Heart left ventricle (tissue), 16 donors: Measurements from ENCODE around the gene CNNM4. TPM values are rescaled to one million over a fixed set of nuclear protein-coding genes. Genes with fewer than 3 reads are reported as not detected.

Experiments used
- ATAC-seq, 4 donors: fragments of 200-7000 bp; cut with Tn5 transposase; one replicate each; pipeline ENCODE4 v1.9.1; 2020 to 2022; ENCODE audit warnings: moderate library complexity in 4 of 4, mild to moderate bottlenecking in 3 of 4, moderate number of reproducible peaks in 1 of 4
- DNase-seq, 5 donors: peaks; one replicate each; pipeline ENCODE4 v3.0.0-alpha.2; 2020
- H3K27ac ChIP-seq, 12 donors: fragments of 200-600 bp; sonication (generic) in 4 of 12; one replicate each; pipeline versions ENCODE4 v1.5.0 to v1.8.0; 2016 to 2022; ENCODE audit warnings: mild to moderate bottlenecking in 2 of 12
- H3K27me3 ChIP-seq, 9 donors: fragments of 200-600 bp; sonication (generic) in 2 of 9; one replicate each; pipeline versions ENCODE4 v1.5.1 to v1.8.0; 2016 to 2022; ENCODE audit warnings: mild to moderate bottlenecking in 3 of 9
- H3K36me3 ChIP-seq, 9 donors: fragments of 200-600 bp; sonication (generic) in 2 of 9; one replicate each; pipeline versions ENCODE4 v1.5.0 to v1.8.0; 2018 to 2022; ENCODE audit warnings: mild to moderate bottlenecking in 2 of 9
- H3K4me1 ChIP-seq, 12 donors: fragments of 200-600 bp; sonication (generic) in 4 of 12; one replicate each; pipeline versions ENCODE4 v1.5.0 to v1.8.0; 2016 to 2022; ENCODE audit warnings: mild to moderate bottlenecking in 3 of 12
- H3K4me3 ChIP-seq, 12 donors: fragments of 200-600 bp; sonication (generic) in 4 of 12; one replicate each; pipeline versions ENCODE4 v1.5.0 to v1.8.0; 2017 to 2022; ENCODE audit warnings: mild to moderate bottlenecking in 9 of 12, moderate library complexity in 4 of 12
- H3K9me3 ChIP-seq, 12 donors: fragments of 200-600 bp; sonication (generic) in 4 of 12; one replicate each; pipeline versions ENCODE4 v1.5.0 to v1.8.0; 2016 to 2022; ENCODE audit warnings: mild to moderate bottlenecking in 1 of 12
- POLR2A ChIP-seq, 2 donors: fragments of 450-650 bp; IDR thresholded peaks; one replicate each; pipeline ENCODE4 v1.6.1; 2017; ENCODE audit warnings: antibody characterized with exemption in 2 of 2, mild to moderate bottlenecking in 2 of 2, moderate library complexity in 2 of 2
- WGBS, 4 donors: extraction: QIAGEN DNeasy Blood & Tissue Kit in 2 of 4; methylation state at CpG; one replicate each; pipeline versions ENCODE4 v1.1.5 to v1.1.7; 2013 to 2018; 5-methylcytosine and 5-hydroxymethylcytosine counted together
- intact Hi-C, 10 donors: fragments of 100-400 bp; cut with DNase I; formaldehyde crosslinking; loops; one replicate each; pipeline versions ENCODE4 v1.11.1 to v1.14.2; 2022
- long read RNA-seq, 3 donors: library from polyadenylated mRNA; unstranded; transcript quantifications; one replicate each; pipeline ENCODE4 v2.0.0, GENCODE V29; 2020 to 2021
- polyA plus RNA-seq, 2 donors: library from polyadenylated mRNA; stranded (reverse); fragments of 200-250 nt; gene quantifications; one replicate each; pipeline ENCODE4 v1.2.3, GENCODE V29; 2013
- total RNA-seq, 9 donors: library from RNA; depleted of rRNA in 2 of 9; stranded (reverse); fragments of >200 nt in 2 of 9; fragmentation: NEBNext Ultra II Directional in 3 of 9; extraction: Animal tissue kit (Norgen Biotek cat#: 25700) in 3 of 9; gene quantifications; one replicate each; pipeline versions ENCODE4 v1.1.0 to v1.2.4, GENCODE V29; 2016 to 2023
- TF ChIP-seq, protein P1 (sequence below), 12 donors: fragments of 200-600 bp; sonication (generic) in 4 of 12; IDR thresholded peaks; one replicate each; pipeline versions ENCODE4 v1.5.0 to v1.8.0; 2018 to 2022; ENCODE audit warnings: antibody characterized with exemption in 12 of 12, mild to moderate bottlenecking in 5 of 12
- donor health status: ischemic (EF 13 %, LVEDD 7.1; RV severe dilation, severe dysfunction).
- donor health status: healthy with polysubstance abuse.
- donor health status: DM: no; HTN: yes; CAD: no.
- donor health status: DM: no; HTN: no; CAD: no.
- donor health status: ischemic (EF 25% LVEDD 6.9; RV normal size, moderate dysfunction).
- donor health status: ischemic (EF 25% LVEDD 5.7; RV mildly dilated, moderate dysfunction).
- donor health status: healthy.
- donor health status: DM: yes; HTN: yes; CAD: no.
- donor health status: ischemic (EF 35%, LVEDD 5.7; RV mildly dilated, moderate dysfunction).
- donor health status: nonischemic (EF 11% LVEDD 7.7; RV severe dilation, severe dysfunction).
- donor health status: DM: yes; HTN: yes; CAD: no.
- donor health status: PGD.
- donor health status: ischemic (EF 29% LVEDD 5.4; RV normal size, mild dysfunction).
- donor health status: nonischemic (EF 23%, LVEDD 6.1; RV moderate dilation, normal function).

Gene CNNM4
- total RNA-seq (10 to 100 TPM; 13.1 to 47.7 (median 28.7) TPM), polyA plus RNA-seq (10 to 100 TPM; 11.3 to 12.7 TPM)
- long read RNA-seq, donor 1, full-length matches to known transcripts = 1 of 20 reads
- long read RNA-seq, donor 1, partial matches to known transcripts = 0 of 20 reads
- long read RNA-seq, donor 1, other reads (novel, unspliced or antisense) = 19 of 20 reads
- long read RNA-seq, donor 2, full-length matches to known transcripts = 1 of 51 reads
- long read RNA-seq, donor 2, partial matches to known transcripts = 31 of 51 reads
- long read RNA-seq, donor 2, other reads (novel, unspliced or antisense) = 19 of 51 reads
- long read RNA-seq, donor 3, partial matches to known transcripts = 2 of 20 reads
- long read RNA-seq, donor 3, other reads (novel, unspliced or antisense) = 18 of 20 reads

- intact Hi-C loops = loop anchor here in 7 of 10 donors (1.0 to 10.0 kb wide), 9 partner anchors 18 to 226 kb away; partner anchors contain the start of genes KANSL3 (in 3 of the 7), LMAN2L (in 2 of the 7) and ARID5A (in 1 of the 7)
- peak; percentile 93 to 98 (median 96) for DNase-seq
- no peaks in the 10 kb centered on the region for H3K36me3 ChIP-seq
- WGBS, 4 donors = 4 to 11% (median 7%) methylated on average over 23 to 62 of the region's 62 CpGs
- peaks cover 0 to 49% (median 38%) of the 10 kb centered on the region in 12 donors for H3K4me1 ChIP-seq
- H3K4me3 ChIP-seq = peak within 1 kb of the TSS; percentile 62 to 91 (median 75)
- no peaks in the 10 kb centered on the region for H3K9me3 ChIP-seq
- no peak for TF ChIP-seq POLR2A (IDR thresholded peaks at IDR 0.05)
- TF ChIP-seq, protein P1, sequence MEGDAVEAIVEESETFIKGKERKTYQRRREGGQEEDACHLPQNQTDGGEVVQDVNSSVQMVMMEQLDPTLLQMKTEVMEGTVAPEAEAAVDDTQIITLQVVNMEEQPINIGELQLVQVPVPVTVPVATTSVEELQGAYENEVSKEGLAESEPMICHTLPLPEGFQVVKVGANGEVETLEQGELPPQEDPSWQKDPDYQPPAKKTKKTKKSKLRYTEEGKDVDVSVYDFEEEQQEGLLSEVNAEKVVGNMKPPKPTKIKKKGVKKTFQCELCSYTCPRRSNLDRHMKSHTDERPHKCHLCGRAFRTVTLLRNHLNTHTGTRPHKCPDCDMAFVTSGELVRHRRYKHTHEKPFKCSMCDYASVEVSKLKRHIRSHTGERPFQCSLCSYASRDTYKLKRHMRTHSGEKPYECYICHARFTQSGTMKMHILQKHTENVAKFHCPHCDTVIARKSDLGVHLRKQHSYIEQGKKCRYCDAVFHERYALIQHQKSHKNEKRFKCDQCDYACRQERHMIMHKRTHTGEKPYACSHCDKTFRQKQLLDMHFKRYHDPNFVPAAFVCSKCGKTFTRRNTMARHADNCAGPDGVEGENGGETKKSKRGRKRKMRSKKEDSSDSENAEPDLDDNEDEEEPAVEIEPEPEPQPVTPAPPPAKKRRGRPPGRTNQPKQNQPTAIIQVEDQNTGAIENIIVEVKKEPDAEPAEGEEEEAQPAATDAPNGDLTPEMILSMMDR (IDR thresholded peaks at IDR 0.05) = peak in 1 of 12 donors; percentile 11
- peak within 1 kb of the TSS; percentile 33 to 89 (median 78) for H3K27ac ChIP-seq
- ATAC-seq = peak; percentile 92 to 97 (median 96)
- no peaks in the 10 kb centered on the region for H3K27me3 ChIP-seq
Measured at GRCh38 chr2:96760036-96760985, at the start of gene CNNM4. TSS of gene CNNM4 (plus strand) at chr2:96760902. CDS start at chr2:96761000, 98 bp downstream.

DNA sequence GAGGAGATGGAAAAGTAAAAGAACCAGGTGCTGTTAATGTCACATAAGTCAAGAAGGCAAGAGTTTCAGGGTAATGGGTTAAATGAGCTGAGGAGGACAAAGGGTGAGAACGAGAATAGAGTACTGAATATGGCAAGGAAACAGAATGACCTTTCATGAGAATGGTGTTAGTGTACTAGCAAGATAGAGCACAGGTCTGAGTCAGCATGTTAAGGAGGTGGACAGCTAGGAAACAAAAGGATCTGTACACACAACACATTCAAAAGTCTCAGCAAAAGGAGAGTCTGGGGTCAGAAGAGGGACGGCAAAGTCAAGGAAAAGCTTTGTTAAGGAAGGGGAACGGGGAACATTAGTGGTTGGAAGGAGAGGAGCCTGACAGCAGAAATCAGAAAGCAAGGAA lies 49.7 kb upstream of the CNNM4 start:
- Histone ChIP-seq H3K4me1 (peaks cover 0 to 3% (median 0%) of the 10 kb centered on the region in 12 donors), H3K4me3 (no peak overlapping the region), H3K27me3 (no peaks in the 10 kb centered on the region), H3K27ac (no peak overlapping the region), H3K9me3 (no peaks in the 10 kb centered on the region), H3K36me3 (peaks cover 0 to 94% (median 65%) of the 10 kb centered on the region in 9 donors)
- DNase-seq (no peak), ATAC-seq (peak in 2 of 4 donors; percentile 36 to 48)
- intact Hi-C loops = no loop called here
- WGBS, 4 donors = 85 to 88% (median 86%) methylated on average over 3 of the region's 3 CpGs
- TF ChIP-seq POLR2A (IDR thresholded peaks at IDR 0.05) = no peak
- TF ChIP-seq, protein P1 (IDR thresholded peaks at IDR 0.05) = no peak

GRCh38 chr2:96715658-96716057 lies 45.0 kb upstream of the CNNM4 start:
- H3K4me3 ChIP-seq = no peak overlapping the region
- TF ChIP-seq POLR2A (IDR thresholded peaks at IDR 0.05) = no peak
- TF ChIP-seq, protein P1 (IDR thresholded peaks at IDR 0.05) = no peak
- H3K27ac ChIP-seq = no peak overlapping the region
- ATAC-seq (no peak), DNase-seq (no peak)
- H3K9me3 ChIP-seq = no peaks in the 10 kb centered on the region
- H3K27me3 ChIP-seq = no peaks in the 10 kb centered on the region
- WGBS, 4 donors = 89 to 91% (median 89%) methylated on average over 5 of the region's 5 CpGs
- intact Hi-C loops = no loop called here
- peaks cover 0 to 85% (median 29%) of the 10 kb centered on the region in 9 donors for H3K36me3 ChIP-seq
- H3K4me1 ChIP-seq = peaks cover 0 to 3% (median 0%) of the 10 kb centered on the region in 12 donors
